GM12874 (cell line): ENCODE measurements around the gene FANCM.

ENCODE experiments used
- TF ChIP-seq, protein P1 (sequence below): IDR thresholded peaks from 2 replicates; pipeline ENCODE4 v1.5.1; 2011; ENCODE audit warnings: low read depth, mild to moderate bottlenecking, control low read depth, low read length, moderate library complexity; ENCODE audit not compliant: insufficient read depth

FANCM gene

DNA sequence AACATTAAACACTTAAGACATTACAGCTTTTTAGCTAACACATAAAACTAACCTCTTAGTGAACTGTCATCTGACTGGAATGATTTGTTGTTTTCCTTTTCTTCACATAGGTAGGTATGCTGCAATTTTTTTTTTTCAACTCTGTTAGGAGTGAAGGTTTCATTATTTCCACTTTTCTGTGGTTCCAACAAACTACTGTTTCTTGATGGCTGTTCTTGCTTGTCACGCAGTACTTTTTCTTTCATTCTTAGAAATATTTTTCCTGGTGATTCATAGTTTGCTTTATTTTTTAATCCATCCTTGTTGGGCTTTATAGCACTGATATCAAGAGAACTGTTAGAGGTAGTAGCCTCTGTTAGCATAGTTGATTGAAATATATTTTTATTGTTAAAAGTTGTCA lies 111.0 kb downstream of the FANCM start:
- TF ChIP-seq, protein P1, sequence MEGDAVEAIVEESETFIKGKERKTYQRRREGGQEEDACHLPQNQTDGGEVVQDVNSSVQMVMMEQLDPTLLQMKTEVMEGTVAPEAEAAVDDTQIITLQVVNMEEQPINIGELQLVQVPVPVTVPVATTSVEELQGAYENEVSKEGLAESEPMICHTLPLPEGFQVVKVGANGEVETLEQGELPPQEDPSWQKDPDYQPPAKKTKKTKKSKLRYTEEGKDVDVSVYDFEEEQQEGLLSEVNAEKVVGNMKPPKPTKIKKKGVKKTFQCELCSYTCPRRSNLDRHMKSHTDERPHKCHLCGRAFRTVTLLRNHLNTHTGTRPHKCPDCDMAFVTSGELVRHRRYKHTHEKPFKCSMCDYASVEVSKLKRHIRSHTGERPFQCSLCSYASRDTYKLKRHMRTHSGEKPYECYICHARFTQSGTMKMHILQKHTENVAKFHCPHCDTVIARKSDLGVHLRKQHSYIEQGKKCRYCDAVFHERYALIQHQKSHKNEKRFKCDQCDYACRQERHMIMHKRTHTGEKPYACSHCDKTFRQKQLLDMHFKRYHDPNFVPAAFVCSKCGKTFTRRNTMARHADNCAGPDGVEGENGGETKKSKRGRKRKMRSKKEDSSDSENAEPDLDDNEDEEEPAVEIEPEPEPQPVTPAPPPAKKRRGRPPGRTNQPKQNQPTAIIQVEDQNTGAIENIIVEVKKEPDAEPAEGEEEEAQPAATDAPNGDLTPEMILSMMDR, result no peak

DNA sequence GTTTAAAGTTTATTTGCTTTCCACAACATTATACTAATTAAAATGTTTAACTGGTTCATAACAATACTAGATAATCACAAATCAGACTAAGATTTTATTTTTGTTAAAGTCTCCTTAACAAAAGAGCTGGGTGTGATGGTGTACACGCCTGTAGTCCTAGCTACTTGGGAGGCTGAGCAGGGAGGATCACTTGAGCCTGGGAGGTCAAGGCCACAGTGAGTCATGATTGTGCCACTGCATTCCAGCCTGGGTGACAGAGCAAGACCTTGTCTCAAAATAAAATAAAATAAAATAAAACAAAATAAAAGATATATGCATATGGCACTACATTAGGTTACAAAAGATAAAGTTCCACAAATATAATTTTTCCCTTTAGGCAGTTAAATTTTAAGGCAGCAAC lies 111.7 kb downstream of the FANCM start:
- TF ChIP-seq, protein P1, result no peak

DNA sequence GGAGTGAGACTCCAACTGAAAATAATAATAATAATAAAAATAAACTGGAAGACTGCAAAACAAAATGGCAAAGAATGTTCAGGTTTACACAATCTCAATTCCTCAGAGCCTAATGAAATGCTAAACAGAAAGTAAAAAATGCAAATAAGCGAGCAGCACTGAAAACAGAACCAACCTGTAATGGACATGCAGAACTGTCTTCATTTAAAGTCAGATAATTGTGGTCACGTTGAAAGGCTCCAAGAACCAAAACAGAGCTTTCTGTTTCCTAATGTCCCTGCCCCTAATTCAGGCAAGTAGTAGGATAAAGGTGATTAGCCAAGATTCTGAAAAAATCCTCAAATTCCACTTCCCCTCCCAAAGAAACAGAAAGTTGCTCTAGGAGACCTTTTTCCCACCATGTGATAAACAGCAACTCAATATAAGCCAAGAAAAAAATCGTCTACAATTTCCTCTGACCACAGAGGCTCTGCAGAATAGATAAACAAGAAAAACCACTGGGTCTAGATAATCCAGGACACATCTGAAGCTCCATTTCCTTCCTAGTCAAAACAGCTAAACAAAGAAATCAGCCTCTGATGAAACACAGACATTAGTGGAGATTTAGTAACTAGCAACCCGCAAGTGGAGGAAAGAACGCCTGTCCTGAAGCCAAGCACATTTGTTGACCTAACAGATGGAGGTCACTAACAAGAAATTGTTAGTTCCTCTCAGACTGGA lies 114.3 kb downstream of the FANCM start:
- TF ChIP-seq, protein P1, result no peak
